ENCODE results near the gene SLU7.
"Not testable (repeated sequence)": the region's sequence is repeated elsewhere in the genome, so short reads cannot be mapped to it uniquely, and the experiment has no call there.

SLU7 gene

GRCh38 chr5:160450164-160450932 lies 31.5 kb upstream of the SLU7 start:
- DNase-seq = no peak

- DNase-seq = no peak
Observed at GRCh38 chr5:160449458-160449857, 30.6 kb upstream of the SLU7 start.

- no peak for DNase-seq
Observed at GRCh38 chr5:160448886-160449285, 30.0 kb upstream of the SLU7 start.

- no peak for DNase-seq
Observed at GRCh38 chr5:160445751-160446150, 26.9 kb upstream of the SLU7 start.

- DNase-seq = no peak
Observed at GRCh38 chr5:160445132-160445531, 26.3 kb upstream of the SLU7 start.

GRCh38 chr5:160444407-160444806 lies 25.5 kb upstream of the SLU7 start:
- no peak for DNase-seq

- no peak for DNase-seq
Observed at GRCh38 chr5:160442824-160443431, 24.0 kb upstream of the SLU7 start.

GRCh38 chr5:160441311-160441781 lies 22.5 kb upstream of the SLU7 start:
- DNase-seq = no peak

GRCh38 chr5:160439205-160439600 lies 20.3 kb upstream of the SLU7 start:
- DNase-seq = peak; percentile 46

- DNase-seq = peak; percentile 53
Observed at GRCh38 chr5:160438316-160439204, 19.7 kb upstream of the SLU7 start.

GRCh38 chr5:160437271-160437670 lies 18.4 kb upstream of the SLU7 start:
- no peak for DNase-seq

GRCh38 chr5:160436661-160437060 lies 17.8 kb upstream of the SLU7 start:
- not testable (repeated sequence) for DNase-seq

- no peak for DNase-seq
Observed at GRCh38 chr5:160436017-160436416, 17.1 kb upstream of the SLU7 start.

- no peak for DNase-seq
Observed at GRCh38 chr5:160435532-160435931, 16.7 kb upstream of the SLU7 start.

- peak; percentile 74 for DNase-seq
Observed at GRCh38 chr5:160434022-160434531, 15.2 kb upstream of the SLU7 start.

- no peak for DNase-seq
Observed at GRCh38 chr5:160432787-160433186, 13.9 kb upstream of the SLU7 start.

- DNase-seq = no peak
Observed at GRCh38 chr5:160432196-160432595, 13.3 kb upstream of the SLU7 start.

GRCh38 chr5:160427607-160428006 lies 8.7 kb upstream of the SLU7 start:
- no peak for DNase-seq

GRCh38 chr5:160423099-160423498 lies 4.2 kb upstream of the SLU7 start:
- peak; percentile 38 for DNase-seq

GRCh38 chr5:160421625-160422258 lies 2.9 kb upstream of the SLU7 start, which contains the start of gene PTTG1:
TSS of gene PTTG1 (plus strand) at chr5:160421855. CDS start at chr5:160422313, 458 bp downstream.
- peak; percentile 96 for DNase-seq

- no peak for DNase-seq
Observed at GRCh38 chr5:160420331-160420610, 1.4 kb upstream of the SLU7 start.

GRCh38 chr5:160419458-160420330 lies 813 bp upstream of the SLU7 start:
- no peak for DNase-seq

Data from COR-L47 (cell line).